Measurements from ENCODE around the gene PRAC2.

Gene PRAC2

DNA sequence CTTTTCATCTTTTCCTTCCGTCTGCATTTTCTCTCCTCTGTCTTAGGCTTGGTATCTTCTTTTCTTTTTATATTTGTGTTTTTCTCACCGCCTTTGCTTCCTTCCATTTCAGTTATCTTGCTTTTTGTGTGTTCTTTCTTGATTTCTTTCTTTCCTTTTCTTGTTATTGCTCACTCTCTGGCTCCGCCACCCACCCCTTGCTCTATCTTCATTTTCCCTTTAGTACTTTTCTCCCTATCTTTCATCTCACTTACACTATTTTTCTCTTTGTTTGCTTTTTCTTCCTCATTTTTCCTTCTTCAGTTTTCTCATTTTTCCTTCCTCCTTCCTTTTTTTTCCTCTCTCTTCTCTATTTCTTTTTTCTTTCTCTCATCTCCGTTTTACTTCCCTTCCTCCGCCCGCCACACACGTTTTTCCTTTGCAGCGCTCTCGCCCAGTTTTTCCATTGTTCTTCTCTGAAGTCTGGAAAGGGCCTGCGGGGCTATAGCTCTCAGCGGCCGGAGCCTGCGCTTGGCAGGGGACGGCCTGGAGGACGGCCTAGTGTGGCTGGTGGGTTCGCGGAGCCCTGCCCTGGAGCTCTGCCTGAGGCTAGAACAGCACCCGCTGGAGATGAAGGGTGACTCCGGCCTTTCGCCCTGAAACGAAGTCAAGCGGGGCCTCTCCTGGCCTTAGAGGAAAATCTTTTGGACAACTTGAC is 10.8 kb downstream of the PRAC2 start:
- Histone ChIP-seq H2AFZ (ENCODE audit: low read depth) (no peak overlapping the region), H4K20me1 (ENCODE audit: insufficient read depth) (no peaks in the 10 kb centered on the region), H3K4me1 (ENCODE audit: low read depth, poor library complexity, severe bottlenecking) (no peaks in the 10 kb centered on the region), H3K4me2 (no peak overlapping the region), H3K36me3 (ENCODE audit: insufficient read depth) (no peaks in the 10 kb centered on the region), H3K27me3 (ENCODE audit: insufficient read depth, low read depth) (peaks cover 30% of the 10 kb centered on the region; the same call in 1 of the 2 replicates), H3K9ac (no peak overlapping the region), H3K27ac (no peak overlapping the region), H3K4me3 (IDR thresholded peaks at IDR 0.05; ENCODE audit: insufficient read depth, low read depth, low read length) (no peak overlapping the region), H3K79me2 (ENCODE audit: insufficient read depth, low read depth) (no peaks in the 10 kb centered on the region)
- TF ChIP-seq, protein P1, sequence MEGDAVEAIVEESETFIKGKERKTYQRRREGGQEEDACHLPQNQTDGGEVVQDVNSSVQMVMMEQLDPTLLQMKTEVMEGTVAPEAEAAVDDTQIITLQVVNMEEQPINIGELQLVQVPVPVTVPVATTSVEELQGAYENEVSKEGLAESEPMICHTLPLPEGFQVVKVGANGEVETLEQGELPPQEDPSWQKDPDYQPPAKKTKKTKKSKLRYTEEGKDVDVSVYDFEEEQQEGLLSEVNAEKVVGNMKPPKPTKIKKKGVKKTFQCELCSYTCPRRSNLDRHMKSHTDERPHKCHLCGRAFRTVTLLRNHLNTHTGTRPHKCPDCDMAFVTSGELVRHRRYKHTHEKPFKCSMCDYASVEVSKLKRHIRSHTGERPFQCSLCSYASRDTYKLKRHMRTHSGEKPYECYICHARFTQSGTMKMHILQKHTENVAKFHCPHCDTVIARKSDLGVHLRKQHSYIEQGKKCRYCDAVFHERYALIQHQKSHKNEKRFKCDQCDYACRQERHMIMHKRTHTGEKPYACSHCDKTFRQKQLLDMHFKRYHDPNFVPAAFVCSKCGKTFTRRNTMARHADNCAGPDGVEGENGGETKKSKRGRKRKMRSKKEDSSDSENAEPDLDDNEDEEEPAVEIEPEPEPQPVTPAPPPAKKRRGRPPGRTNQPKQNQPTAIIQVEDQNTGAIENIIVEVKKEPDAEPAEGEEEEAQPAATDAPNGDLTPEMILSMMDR (conservative IDR thresholded peaks at IDR 0.05; ENCODE audit: low read depth, low read length) = no peak

DNA sequence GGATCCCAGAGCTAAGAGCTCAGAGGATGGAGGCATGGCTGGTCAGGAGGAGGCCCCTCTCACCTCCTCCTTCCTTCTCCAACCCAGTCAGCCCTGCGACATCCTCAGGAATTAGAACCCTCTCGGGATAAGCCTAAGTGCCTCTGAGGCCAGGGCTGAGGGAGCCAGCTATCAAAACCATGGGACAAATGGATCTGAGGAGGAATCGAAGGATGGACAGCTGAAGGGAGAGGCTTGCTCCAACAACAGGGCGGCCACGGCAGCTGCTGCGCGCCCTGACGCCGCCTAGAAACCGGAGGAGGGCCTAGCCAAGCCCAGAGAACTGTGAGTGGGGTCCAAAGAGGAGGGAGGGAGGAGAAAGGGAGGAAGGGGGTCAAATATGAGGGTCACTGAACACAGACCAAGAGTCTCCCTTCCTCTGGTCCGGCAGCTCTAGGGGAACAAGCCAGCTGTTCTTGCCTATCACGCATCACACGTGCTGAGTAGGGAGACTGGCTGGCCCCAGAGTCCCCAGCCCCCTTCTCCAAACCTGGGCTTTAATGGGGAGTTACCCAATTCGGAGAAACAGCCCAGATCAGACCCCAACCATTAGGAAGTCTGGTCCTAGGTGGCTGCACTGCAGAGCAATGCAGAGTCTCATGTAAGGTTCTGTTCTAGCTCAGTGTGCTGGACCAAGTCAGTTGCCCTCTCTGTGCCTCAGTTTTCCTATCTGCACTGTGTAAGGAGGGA is 11.5 kb downstream of the PRAC2 start:
- TF ChIP-seq, protein P1 (conservative IDR thresholded peaks at IDR 0.05; ENCODE audit: low read depth, low read length) = no peak
- Histone ChIP-seq H3K27ac (no peak overlapping the region), H3K36me3 (ENCODE audit: insufficient read depth) (no peaks in the 10 kb centered on the region), H3K9ac (no peak overlapping the region), H3K4me2 (no peak overlapping the region), H3K79me2 (ENCODE audit: insufficient read depth, low read depth) (no peaks in the 10 kb centered on the region), H3K4me3 (IDR thresholded peaks at IDR 0.05; ENCODE audit: insufficient read depth, low read depth, low read length) (no peak overlapping the region), H3K4me1 (ENCODE audit: low read depth, poor library complexity, severe bottlenecking) (no peaks in the 10 kb centered on the region), H3K27me3 (ENCODE audit: insufficient read depth, low read depth) (peaks cover 30% of the 10 kb centered on the region; the same call in 1 of the 2 replicates), H4K20me1 (ENCODE audit: insufficient read depth) (no peaks in the 10 kb centered on the region), H2AFZ (ENCODE audit: low read depth) (no peak overlapping the region)

- H3K9ac ChIP-seq = no peak overlapping the region
- no peak overlapping the region for H3K4me2 ChIP-seq
- H3K27me3 ChIP-seq (ENCODE audit: insufficient read depth, low read depth) = peaks cover 30% of the 10 kb centered on the region; the same call in 1 of the 2 replicates
- no peak overlapping the region for H3K27ac ChIP-seq
- TF ChIP-seq, protein P1 (conservative IDR thresholded peaks at IDR 0.05; ENCODE audit: low read depth, low read length) = no peak
- H3K79me2 ChIP-seq (ENCODE audit: insufficient read depth, low read depth) = no peaks in the 10 kb centered on the region
- H4K20me1 ChIP-seq (ENCODE audit: insufficient read depth) = no peaks in the 10 kb centered on the region
- no peaks in the 10 kb centered on the region for H3K4me1 ChIP-seq (ENCODE audit: low read depth, poor library complexity, severe bottlenecking)
- no peak overlapping the region for H3K4me3 ChIP-seq (IDR thresholded peaks at IDR 0.05; ENCODE audit: insufficient read depth, low read depth, low read length)
- no peaks in the 10 kb centered on the region for H3K36me3 ChIP-seq (ENCODE audit: insufficient read depth)
- H2AFZ ChIP-seq (ENCODE audit: low read depth) = no peak overlapping the region
These were observed 12.0 kb downstream of the PRAC2 start for GRCh38 chr17:48735062-48735351.

- H4K20me1 ChIP-seq (ENCODE audit: insufficient read depth) = no peaks in the 10 kb centered on the region
- H3K9ac ChIP-seq = no peak overlapping the region
- no peak overlapping the region for H3K4me3 ChIP-seq (IDR thresholded peaks at IDR 0.05; ENCODE audit: insufficient read depth, low read depth, low read length)
- H3K27ac ChIP-seq = no peak overlapping the region
- H3K4me1 ChIP-seq (ENCODE audit: low read depth, poor library complexity, severe bottlenecking) = no peaks in the 10 kb centered on the region
- peaks cover 30% of the 10 kb centered on the region; the same call in 1 of the 2 replicates for H3K27me3 ChIP-seq (ENCODE audit: insufficient read depth, low read depth)
- H3K79me2 ChIP-seq (ENCODE audit: insufficient read depth, low read depth) = no peaks in the 10 kb centered on the region
- no peak overlapping the region for H3K4me2 ChIP-seq
- H2AFZ ChIP-seq (ENCODE audit: low read depth) = no peak overlapping the region
- no peaks in the 10 kb centered on the region for H3K36me3 ChIP-seq (ENCODE audit: insufficient read depth)
- TF ChIP-seq, protein P1 (conservative IDR thresholded peaks at IDR 0.05; ENCODE audit: low read depth, low read length) = no peak
These were observed 14.5 kb downstream of the PRAC2 start for GRCh38 chr17:48737330-48738043.
